Measurements from ENCODE around the gene NPTXR.

NPTXR gene

GRCh38 chr22:38828191-38828590, 15.6 kb downstream of the NPTXR start:
- no peak for DNase-seq (ENCODE audit: low read depth)
- no peak for TF ChIP-seq CTCF (IDR thresholded peaks at IDR 0.05; ENCODE audit: low read depth, low read length, missing control alignments)

DNA sequence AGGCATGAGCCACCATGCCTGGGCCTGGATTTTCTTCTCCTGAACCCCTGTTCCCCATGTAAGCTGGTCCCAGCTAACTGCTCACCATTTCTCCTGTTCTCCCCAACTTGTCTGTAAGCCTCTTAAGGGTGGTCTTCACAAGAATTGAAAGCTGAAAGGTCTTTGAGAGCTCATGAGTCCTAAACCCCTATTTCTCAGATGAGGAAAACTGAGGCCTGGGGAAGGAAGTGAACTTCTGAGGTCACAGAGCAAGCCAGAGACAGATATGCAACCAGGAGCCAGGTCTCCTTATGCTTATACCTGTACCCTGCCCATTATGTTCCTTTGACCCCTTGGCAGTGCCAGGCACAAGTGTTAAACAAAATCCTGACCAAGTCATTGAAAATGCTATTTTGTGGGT, 16.3 kb downstream of the NPTXR start:
- H3K4me3 ChIP-seq (ENCODE audit: low read depth, low read length): no peak overlapping the region
- DNase-seq (ENCODE audit: low read depth): no peak
- TF ChIP-seq CTCF (IDR thresholded peaks at IDR 0.05; ENCODE audit: low read depth, low read length, missing control alignments): no peak

More at GRCh38 chr22:38828191-38828590, 15.6 kb downstream of the NPTXR start:
- H3K4me3 ChIP-seq (ENCODE audit: low read depth, low read length): no peak overlapping the region

GRCh38 chr22:38826801-38827200, 17.0 kb downstream of the NPTXR start:
- TF ChIP-seq CTCF (IDR thresholded peaks at IDR 0.05; ENCODE audit: low read depth, low read length, missing control alignments): no peak
- no peak for DNase-seq (ENCODE audit: low read depth)
- no peak overlapping the region for H3K4me3 ChIP-seq (ENCODE audit: low read depth, low read length)

- no peak for TF ChIP-seq CTCF (IDR thresholded peaks at IDR 0.05; ENCODE audit: low read depth, low read length, missing control alignments)
- H3K4me3 ChIP-seq (ENCODE audit: low read depth, low read length): no peak overlapping the region
- no peak for DNase-seq (ENCODE audit: low read depth)
Measured at GRCh38 chr22:38826386-38826785, 17.4 kb downstream of the NPTXR start.

GRCh38 chr22:38824585-38824984, 19.2 kb downstream of the NPTXR start:
- H3K4me3 ChIP-seq (ENCODE audit: low read depth, low read length): no peak overlapping the region
- peak; percentile 4 for TF ChIP-seq CTCF (IDR thresholded peaks at IDR 0.05; ENCODE audit: low read depth, low read length, missing control alignments)
- no peak for DNase-seq (ENCODE audit: low read depth)

DNA sequence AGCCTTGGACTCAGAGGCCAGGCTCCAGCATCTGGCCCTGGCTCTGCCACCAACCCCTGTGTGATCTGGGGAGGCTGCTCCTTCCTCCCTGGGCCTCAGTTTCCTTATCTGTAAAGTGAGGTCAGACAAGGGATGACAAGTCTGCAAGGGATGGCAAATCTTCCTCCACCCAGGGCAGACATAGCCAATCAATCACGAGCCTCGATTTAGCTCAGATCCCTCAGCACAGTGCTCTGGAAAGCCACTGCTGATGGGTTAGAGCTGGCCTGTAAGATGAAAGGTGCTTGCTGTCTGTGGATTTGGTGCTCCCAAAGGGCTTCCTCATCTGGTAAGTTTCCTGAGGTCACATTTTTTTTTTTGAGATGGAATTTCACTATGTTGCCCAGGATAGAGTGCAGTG, 20.2 kb downstream of the NPTXR start:
- no peak for TF ChIP-seq CTCF (IDR thresholded peaks at IDR 0.05; ENCODE audit: low read depth, low read length, missing control alignments)
- no peak for DNase-seq (ENCODE audit: low read depth)
- no peak overlapping the region for H3K4me3 ChIP-seq (ENCODE audit: low read depth, low read length)

DNA sequence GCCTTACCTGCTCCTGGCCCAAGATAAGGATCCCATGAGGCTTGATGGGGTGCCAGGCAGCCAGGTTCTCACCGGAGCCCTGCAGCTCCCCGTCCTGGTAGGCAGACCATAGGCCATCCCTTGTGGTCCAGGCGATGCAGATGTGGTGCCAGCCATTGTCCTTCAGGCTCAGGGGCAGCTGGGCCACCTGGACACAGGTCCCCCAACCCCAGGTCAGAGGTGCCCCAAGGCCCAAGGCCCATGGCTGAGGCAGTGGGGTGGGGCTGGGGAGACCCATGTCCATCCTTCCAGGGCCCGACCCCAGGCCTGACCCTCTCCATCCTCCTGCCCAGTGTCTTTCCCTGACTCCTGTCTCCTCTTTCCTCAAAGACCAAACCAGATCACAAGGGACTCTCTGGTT, 20.8 kb downstream of the NPTXR start:
- no peak for DNase-seq (ENCODE audit: low read depth)
- no peak for TF ChIP-seq CTCF (IDR thresholded peaks at IDR 0.05; ENCODE audit: low read depth, low read length, missing control alignments)
- no peak overlapping the region for H3K4me3 ChIP-seq (ENCODE audit: low read depth, low read length)

Data from GM12864 (cell line).